ENCODE results near the gene MSL1.

GRCh38 chr17:40115101-40115436 is 6.7 kb upstream of the MSL1 start:
- TF ChIP-seq CTCF (IDR thresholded peaks at IDR 0.05) (no peak), EP300 (IDR thresholded peaks at IDR 0.05) (no peak), POLR2AphosphoS5 (IDR thresholded peaks at IDR 0.05) (no peak)
